Sigmoid colon (tissue), 4 donors: ENCODE measurements around the gene RRN3.
"Not testable (repeated sequence)": the region's sequence is repeated elsewhere in the genome, so short reads cannot be mapped to it uniquely, and the experiment has no call there.

ENCODE experiments used
- EP300 ChIP-seq, 4 donors: sonication (generic); formaldehyde crosslinking; IDR thresholded peaks; one replicate each; pipeline ENCODE4 v1.6.1; 2017; ENCODE audit warnings: antibody characterized with exemption in 4 of 4
- TF ChIP-seq, protein P1 (sequence below), 4 experiments: fragments of 450-650 bp in 3 of 4; fragments of 200-600 bp in 1 of 4; IDR thresholded peaks; one replicate each; pipeline ENCODE4 v1.5.1; 2016 to 2019; ENCODE audit warnings: antibody characterized with exemption in 4 of 4, mild to moderate bottlenecking in 3 of 4, moderate library complexity in 2 of 4

- not testable (repeated sequence) for TF ChIP-seq EP300 (IDR thresholded peaks at IDR 0.05)
- TF ChIP-seq, protein P1, sequence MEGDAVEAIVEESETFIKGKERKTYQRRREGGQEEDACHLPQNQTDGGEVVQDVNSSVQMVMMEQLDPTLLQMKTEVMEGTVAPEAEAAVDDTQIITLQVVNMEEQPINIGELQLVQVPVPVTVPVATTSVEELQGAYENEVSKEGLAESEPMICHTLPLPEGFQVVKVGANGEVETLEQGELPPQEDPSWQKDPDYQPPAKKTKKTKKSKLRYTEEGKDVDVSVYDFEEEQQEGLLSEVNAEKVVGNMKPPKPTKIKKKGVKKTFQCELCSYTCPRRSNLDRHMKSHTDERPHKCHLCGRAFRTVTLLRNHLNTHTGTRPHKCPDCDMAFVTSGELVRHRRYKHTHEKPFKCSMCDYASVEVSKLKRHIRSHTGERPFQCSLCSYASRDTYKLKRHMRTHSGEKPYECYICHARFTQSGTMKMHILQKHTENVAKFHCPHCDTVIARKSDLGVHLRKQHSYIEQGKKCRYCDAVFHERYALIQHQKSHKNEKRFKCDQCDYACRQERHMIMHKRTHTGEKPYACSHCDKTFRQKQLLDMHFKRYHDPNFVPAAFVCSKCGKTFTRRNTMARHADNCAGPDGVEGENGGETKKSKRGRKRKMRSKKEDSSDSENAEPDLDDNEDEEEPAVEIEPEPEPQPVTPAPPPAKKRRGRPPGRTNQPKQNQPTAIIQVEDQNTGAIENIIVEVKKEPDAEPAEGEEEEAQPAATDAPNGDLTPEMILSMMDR (IDR thresholded peaks at IDR 0.05): not testable (repeated sequence)
Measured at GRCh38 chr16:15127641-15128425, 33.8 kb upstream of the RRN3 start.
